Stimulated activated effector memory CD8-positive, alpha-beta T cell treated with anti-CD3 and anti-CD28 coated beads, Interleukin-12 subunit alpha, Interleukin-12 subunit beta, amount 100 ng/mL, for 72 hours (primary cell): ENCODE results near the gene ARHGEF39.

ENCODE experiments used
- ATAC-seq: fragments of 150-1000 bp; cut with Tn5 transposase; 2 replicates; pipeline ENCODE4 v1.10.0; 2021
- DNase-seq, 2 donors: peaks; one replicate each; pipeline ENCODE4 v3.0.0; 2021 to 2022; ENCODE audit warnings: low spot score in 2 of 2
- H3K27ac Mint-ChIP-seq: one replicate; pipeline ENCODE4 v1.8.0; 2022; ENCODE audit warnings: mild to moderate bottlenecking, mixed read lengths
- H3K36me3 Mint-ChIP-seq: one replicate; pipeline ENCODE4 v1.8.0; 2022; ENCODE audit warnings: mild to moderate bottlenecking, mixed read lengths
- H3K4me1 Mint-ChIP-seq: one replicate; pipeline ENCODE4 v1.8.0; 2022; ENCODE audit warnings: mixed read lengths
- H3K4me3 Mint-ChIP-seq: one replicate; pipeline ENCODE4 v1.8.0; 2022; ENCODE audit warnings: mild to moderate bottlenecking, mixed read lengths
- H3K9me3 Mint-ChIP-seq: one replicate; pipeline ENCODE4 v1.8.0; 2022; ENCODE audit warnings: mixed read lengths

Gene ARHGEF39, protein sequence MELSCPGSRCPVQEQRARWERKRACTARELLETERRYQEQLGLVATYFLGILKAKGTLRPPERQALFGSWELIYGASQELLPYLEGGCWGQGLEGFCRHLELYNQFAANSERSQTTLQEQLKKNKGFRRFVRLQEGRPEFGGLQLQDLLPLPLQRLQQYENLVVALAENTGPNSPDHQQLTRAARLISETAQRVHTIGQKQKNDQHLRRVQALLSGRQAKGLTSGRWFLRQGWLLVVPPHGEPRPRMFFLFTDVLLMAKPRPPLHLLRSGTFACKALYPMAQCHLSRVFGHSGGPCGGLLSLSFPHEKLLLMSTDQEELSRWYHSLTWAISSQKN

DNA sequence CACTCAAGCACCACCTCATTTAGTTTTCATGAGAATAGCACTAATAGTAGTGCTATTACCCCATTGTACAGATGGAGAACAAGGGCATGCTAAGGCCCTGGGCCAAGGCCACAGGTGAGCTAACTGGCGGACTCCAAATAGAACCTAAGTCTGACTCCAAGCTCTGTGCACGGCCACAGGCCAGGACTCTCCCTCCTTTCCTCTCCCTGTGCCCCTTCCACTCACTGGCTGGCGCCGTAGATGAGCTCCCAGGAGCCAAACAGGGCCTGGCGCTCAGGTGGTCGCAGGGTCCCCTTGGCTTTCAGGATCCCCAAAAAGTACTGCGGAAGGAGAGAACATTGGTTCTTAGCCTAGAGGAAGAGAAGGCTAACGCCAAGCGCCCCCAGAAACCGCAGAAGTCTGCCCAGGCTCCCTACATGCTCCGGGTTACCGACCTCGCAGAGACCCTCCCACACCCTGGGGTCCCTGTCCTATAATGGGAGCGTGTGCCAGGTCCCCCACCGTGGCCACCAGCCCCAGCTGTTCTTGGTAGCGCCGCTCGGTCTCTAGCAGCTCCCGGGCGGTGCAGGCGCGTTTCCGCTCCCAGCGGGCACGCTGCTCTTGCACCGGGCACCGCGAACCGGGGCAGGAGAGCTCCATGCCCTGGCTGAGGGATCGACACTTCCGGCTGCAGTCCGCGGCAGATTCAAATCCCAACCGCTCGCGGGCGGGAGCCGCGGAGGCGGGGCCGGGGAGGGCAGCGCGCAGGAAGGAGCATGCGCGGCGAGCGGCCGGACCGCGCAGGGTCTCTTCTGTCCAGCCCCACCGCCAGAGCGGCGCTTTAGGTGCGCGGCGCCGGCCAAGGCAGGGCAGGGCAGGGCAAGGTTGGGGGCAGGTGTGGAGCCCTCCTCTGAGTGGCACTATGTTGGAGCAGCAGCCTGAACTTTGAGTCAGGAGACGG is at the start of gene ARHGEF39:
TSS of gene ARHGEF39 (minus strand) at position 665 of the 940 bp plus-strand sequence. CDS start at position 639, 26 bp downstream.
- peaks cover 52% of the 10 kb centered on the region for H3K4me1 Mint-ChIP-seq
- H3K36me3 Mint-ChIP-seq, result peaks cover 38% of the 10 kb centered on the region
- peak within 1 kb of the TSS; percentile 89 for H3K4me3 Mint-ChIP-seq
- DNase-seq (peak; percentile 69 to 89), ATAC-seq (peak; percentile 85)
- H3K27ac Mint-ChIP-seq, result peak within 1 kb of the TSS; percentile 100
- no peaks in the 10 kb centered on the region for H3K9me3 Mint-ChIP-seq

DNA sequence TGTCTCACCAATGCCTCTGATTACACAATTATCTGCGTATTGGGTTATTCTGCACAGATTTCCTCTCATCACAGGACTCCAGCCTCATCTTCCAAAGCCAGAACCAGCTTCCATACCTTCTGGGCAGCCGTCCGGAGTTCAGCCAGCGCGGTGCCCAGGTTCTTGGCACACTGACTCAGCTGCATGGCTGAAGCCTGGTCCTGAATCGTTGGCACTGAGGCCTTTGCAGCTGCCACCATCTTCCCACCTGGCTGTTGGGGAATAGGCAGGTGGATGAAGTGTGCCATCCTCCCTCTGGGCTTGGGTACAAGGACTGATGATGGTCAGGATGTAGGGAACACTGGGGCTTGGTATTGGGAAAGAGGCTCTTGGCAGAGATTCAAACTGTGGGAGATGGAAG is 49.1 kb upstream of the ARHGEF39 start:
- Mint-ChIP-seq H3K27ac (peak overlapping the region; percentile 81), H3K9me3 (no peaks in the 10 kb centered on the region), H3K4me1 (peaks cover 19% of the 10 kb centered on the region), H3K36me3 (no peaks in the 10 kb centered on the region), H3K4me3 (no peak overlapping the region)
- ATAC-seq (no peak), DNase-seq (no peak)

DNA sequence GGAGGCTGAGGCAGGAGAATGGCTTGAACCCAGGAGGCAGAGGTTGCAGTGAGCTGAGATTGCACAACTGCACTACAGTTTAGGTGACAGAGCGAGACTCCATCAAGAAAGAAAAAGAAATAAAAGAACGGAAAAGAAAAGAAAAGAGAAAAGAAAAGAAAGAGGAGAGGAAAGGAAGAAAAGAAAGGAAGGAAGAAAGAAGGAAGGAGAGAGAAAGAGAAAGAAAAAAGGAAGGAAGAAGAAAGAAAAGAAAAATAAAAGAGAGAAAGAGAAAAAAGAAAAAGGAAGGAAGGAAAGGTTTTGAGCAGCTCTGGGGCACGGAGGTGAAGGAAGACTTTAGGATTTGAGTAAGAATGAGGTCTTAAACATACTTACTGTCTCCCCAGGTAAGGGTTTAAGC is 48.6 kb upstream of the ARHGEF39 start:
- H3K36me3 Mint-ChIP-seq, result no peaks in the 10 kb centered on the region

DNA sequence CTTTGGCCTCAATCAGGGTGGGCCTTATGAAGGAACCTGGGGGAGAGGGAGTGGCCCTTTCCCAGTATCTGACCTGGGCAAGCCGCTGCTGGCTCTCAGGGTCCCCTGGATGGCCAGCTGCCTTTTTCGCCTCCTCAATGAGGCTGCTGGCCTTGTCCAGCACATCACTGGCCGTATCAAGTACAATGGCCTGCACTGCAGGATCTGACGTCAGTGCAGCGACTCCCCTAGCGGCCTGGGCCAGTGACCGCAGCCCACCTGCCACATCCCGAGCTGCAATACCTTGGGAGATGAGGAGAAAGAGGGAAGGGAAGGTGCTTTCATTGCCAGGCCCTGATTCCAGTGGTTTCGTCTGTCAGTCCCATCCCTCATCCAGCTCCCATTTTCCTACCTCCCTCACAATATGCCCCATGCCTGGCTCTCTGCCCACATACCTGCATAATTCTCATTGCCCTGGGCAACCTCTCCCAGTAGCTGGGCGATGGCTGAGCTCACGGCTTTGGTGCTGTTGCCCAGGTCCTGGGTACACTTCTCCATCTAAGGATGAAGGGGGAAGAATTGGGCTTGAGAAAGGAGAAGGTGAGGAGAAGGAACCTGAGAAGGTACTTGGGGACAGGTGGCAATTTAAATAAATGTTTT is 47.9 kb upstream of the ARHGEF39 start:
- no peak overlapping the region for H3K4me3 Mint-ChIP-seq
- H3K36me3 Mint-ChIP-seq, result no peaks in the 10 kb centered on the region
- ATAC-seq (no peak), DNase-seq (no peak)
- H3K9me3 Mint-ChIP-seq, result no peaks in the 10 kb centered on the region
- H3K4me1 Mint-ChIP-seq, result peaks cover 19% of the 10 kb centered on the region
- H3K27ac Mint-ChIP-seq, result peak overlapping the region; percentile 81

More for the DNA sequence above, 48.6 kb upstream of the ARHGEF39 start:
- Mint-ChIP-seq H3K4me1 (peaks cover 19% of the 10 kb centered on the region), H3K27ac (peak overlapping the region; percentile 81), H3K9me3 (no peaks in the 10 kb centered on the region), H3K4me3 (no peak overlapping the region)
- ATAC-seq (no peak), DNase-seq (no peak)

DNA sequence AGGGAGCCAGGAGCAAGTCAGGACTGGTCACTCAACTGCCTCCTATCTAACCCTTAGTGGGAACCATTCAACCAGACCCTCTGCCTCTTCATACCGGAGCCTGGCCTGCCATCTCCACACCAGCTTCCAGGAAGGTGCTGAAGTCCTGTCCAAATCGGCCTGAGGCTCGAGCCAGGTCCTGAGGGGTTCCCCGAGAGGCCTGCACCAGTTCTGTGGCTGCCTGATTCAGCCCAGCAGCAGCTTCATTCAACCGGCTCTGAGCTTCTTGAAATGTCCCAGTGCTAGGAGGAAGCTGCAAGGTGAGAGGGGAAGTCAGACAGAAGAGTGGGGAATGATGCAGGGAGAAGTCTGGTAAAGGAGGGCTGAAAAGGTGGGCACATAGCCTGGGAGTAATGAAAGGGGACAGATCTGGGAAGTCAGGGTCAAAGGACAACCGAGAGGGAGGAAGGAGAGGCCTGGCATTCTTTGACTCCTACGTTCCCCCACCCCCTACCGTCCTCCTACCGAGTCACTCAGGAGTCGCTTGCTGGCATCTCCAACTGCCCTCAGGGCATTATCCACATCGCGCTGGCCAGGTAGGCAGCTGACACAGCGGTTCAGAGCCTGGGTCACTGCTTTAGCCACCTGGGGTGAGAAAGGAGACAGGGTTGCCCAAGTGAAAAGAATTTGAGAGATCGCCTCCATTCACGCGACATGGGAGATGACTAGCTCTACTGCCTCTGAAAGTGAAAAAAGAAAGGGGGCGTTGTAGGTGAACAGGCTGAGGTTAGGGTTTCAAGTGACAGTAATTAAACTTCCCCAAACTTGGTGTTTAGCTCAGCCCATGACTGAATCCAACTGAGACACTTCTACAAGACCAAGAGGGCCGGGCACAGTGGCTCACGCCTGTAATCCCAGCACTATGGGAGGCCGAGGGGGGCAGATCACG is 46.8 kb upstream of the ARHGEF39 start:
- DNase-seq, result no peak
- no peak overlapping the region for H3K4me3 Mint-ChIP-seq
- H3K36me3 Mint-ChIP-seq, result no peaks in the 10 kb centered on the region
- H3K4me1 Mint-ChIP-seq, result peaks cover 29% of the 10 kb centered on the region
- H3K27ac Mint-ChIP-seq, result peak overlapping the region; percentile 71
- H3K9me3 Mint-ChIP-seq, result no peaks in the 10 kb centered on the region
- ATAC-seq, result peak; percentile 76

DNA sequence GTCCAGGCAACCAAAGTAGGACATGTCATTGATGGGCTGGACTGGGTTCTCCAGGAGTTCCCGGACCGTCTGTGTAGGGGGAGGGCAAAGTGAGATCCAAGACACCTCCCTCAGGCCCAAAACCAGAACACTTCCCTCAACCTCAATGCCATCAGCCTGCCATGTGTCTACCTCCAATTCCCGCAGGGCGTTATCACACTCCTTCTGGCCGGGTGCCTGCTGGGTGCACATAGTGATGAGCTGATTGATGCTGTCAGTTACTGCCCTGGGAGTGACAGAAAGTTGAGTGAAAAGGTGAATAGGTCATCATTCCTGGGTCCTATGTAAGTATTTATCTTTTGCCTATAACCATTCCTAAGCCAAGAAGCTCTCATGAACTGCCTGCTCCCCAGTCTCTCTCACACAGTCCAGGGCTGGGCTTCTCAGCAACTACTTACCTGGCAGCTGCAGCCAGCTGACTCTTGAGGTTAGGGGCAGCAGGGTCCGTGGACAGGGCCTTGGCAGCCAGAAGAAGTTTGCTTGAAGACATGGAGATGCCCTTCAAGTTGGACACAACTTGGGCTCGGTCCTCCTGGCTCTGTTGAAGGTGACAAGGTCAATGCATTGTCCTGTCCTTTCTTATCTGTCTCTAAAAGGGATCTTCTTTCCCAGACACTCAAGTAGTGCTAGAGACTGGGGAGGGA is 46.0 kb upstream of the ARHGEF39 start:
- no peaks in the 10 kb centered on the region for H3K36me3 Mint-ChIP-seq
- no peak for ATAC-seq

DNA sequence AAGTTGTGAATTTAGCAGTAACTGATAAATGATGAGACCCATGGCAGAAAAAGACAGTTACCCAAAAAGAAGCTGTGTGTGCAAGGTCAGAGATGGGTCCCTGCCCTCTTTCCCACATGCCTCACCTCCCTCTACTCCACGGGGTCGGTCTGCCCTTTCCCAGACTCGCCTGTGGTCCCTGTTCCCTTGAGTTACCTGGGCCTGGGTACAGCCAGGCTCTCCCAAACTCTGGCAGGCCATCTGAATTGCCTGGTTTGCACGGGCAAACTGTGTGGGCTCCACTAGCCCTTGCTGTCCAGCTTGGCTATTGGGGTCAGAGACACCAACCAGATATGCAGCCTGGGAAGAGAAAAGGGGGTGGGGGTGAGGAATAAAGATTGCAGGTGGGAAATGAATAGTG is 43.2 kb upstream of the ARHGEF39 start:
- ATAC-seq, result no peak
- Mint-ChIP-seq H3K4me1 (peaks cover 22% of the 10 kb centered on the region), H3K27ac (no peak overlapping the region), H3K4me3 (no peak overlapping the region), H3K9me3 (no peaks in the 10 kb centered on the region), H3K36me3 (no peaks in the 10 kb centered on the region)
- DNase-seq, result no peak

More for the DNA sequence above, 46.0 kb upstream of the ARHGEF39 start:
- Mint-ChIP-seq H3K4me3 (no peak overlapping the region), H3K9me3 (no peaks in the 10 kb centered on the region), H3K27ac (peak overlapping the region; percentile 71), H3K4me1 (peaks cover 27% of the 10 kb centered on the region)
- DNase-seq, result no peak

DNA sequence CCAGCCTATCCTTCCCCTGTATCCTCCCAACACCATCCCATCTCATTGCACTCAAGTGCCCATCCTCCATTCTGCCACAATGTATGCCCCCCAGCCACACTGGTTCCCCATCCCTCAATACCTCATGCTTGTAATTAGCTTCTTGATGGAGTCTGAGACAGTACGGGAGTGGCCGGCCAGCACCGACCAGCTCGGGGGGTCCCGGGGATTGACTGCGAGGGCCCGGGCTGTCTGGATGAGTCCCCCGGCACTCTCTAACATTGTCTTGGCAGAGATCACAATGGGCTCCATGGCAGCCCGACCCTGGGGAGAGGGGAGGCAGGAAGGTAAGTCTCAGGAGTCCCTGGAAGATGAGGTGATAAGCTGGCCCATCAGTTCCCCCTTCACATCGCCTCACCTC is 42.0 kb upstream of the ARHGEF39 start:
- Mint-ChIP-seq H3K9me3 (no peaks in the 10 kb centered on the region), H3K4me3 (no peak overlapping the region), H3K27ac (peak overlapping the region; percentile 89), H3K4me1 (peaks cover 24% of the 10 kb centered on the region), H3K36me3 (no peaks in the 10 kb centered on the region)
- no peak for DNase-seq
- no peak for ATAC-seq

DNA sequence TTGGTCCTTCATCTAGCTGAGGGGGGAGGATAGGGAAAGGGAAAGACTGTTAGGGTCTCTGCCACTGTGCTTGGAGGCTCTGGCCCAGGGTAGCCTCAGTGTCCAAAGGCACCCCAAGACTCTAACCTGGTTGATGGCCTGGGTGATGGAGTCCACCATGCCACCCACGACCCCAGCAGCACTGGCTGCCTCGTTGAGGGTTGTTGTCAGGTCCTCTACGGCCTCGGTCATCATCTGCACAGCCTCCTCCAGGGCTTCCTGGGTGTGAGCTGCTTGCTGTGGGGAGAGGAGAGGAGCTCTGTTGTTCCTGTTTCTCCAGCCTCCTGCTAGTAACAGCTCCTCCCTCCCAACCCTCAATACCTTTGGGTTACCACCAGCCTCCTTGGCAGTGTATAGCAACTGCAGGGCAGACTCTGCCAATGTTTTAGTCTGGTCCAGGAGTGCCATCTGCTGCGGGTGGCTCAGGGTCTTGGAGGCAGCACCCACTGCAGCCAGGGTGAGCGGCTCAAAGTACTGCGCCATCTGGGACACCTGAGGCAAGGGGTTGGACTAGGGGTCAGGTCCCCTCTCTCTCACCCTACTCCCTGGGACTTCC is 40.9 kb upstream of the ARHGEF39 start:
- no peaks in the 10 kb centered on the region for H3K9me3 Mint-ChIP-seq
- no peak for DNase-seq
- H3K27ac Mint-ChIP-seq, result peak overlapping the region; percentile 89
- no peak overlapping the region for H3K4me3 Mint-ChIP-seq
- H3K4me1 Mint-ChIP-seq, result peaks cover 18% of the 10 kb centered on the region
- H3K36me3 Mint-ChIP-seq, result no peaks in the 10 kb centered on the region
- ATAC-seq, result no peak

DNA sequence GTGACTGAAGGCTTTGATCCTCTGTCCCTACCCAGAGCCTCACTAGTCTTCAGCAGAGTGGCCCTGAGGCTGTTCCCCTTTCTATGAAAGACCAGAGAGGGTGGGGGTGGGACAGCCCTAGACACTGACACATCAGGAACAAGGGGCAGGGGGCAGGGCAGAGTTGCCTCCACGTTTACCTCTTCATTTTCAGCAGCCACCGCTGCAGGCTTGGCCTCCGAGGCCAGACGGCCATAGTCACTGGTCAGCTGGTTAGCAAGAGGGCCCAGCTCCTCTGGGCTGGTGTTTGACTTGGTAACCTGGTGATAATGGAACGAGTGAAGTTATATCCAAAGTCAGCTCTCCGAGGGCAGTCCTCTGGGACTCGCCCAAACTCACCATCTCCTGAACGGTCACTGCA is 40.4 kb upstream of the ARHGEF39 start:
- DNase-seq (no peak), ATAC-seq (no peak)
- Mint-ChIP-seq H3K9me3 (no peaks in the 10 kb centered on the region), H3K27ac (peak overlapping the region; percentile 89), H3K4me3 (no peak overlapping the region), H3K36me3 (no peaks in the 10 kb centered on the region), H3K4me1 (peaks cover 18% of the 10 kb centered on the region)

DNA sequence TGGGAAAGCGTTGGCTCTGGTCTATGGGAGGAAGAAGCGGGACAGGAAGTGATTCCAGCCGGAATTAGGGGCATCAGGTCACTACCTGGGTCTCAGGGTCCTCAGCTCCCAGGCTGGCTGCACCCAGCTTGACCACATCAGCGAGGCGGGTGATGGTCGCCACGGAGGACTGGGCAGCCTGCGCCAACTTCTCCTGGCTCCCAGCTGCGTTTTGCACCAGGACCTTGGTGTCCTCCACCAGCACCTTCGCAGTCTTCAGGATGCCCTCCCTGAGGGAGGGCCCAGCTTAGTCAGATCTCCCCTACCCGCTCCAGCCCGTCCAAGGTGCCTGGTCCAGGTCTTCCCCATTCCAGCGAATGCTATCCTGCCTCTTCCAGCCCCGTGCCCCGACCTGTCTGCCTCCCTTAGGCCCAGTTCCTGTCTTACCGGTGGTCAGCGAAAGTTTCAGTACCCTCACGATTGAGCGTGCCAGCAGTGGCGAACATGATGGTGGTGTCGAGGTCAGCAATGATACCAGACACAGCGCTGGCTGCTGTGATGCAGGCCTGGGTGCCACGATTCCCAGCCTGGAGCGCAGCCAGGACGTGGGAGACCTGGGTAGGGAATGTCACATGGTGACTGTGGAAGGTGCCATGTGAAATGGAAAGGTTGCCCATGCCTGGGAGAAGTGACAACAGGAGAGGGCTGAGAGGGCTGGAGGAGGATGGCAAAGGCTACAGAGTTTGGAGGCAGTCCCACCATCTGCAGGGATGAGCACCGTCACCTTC is 39.1 kb upstream of the ARHGEF39 start:
- ATAC-seq (no peak), DNase-seq (no peak)
- no peak overlapping the region for H3K4me3 Mint-ChIP-seq
- H3K27ac Mint-ChIP-seq, result peak overlapping the region; percentile 67
- no peaks in the 10 kb centered on the region for H3K9me3 Mint-ChIP-seq
- H3K4me1 Mint-ChIP-seq, result peaks cover 18% of the 10 kb centered on the region
- H3K36me3 Mint-ChIP-seq, result no peaks in the 10 kb centered on the region

DNA sequence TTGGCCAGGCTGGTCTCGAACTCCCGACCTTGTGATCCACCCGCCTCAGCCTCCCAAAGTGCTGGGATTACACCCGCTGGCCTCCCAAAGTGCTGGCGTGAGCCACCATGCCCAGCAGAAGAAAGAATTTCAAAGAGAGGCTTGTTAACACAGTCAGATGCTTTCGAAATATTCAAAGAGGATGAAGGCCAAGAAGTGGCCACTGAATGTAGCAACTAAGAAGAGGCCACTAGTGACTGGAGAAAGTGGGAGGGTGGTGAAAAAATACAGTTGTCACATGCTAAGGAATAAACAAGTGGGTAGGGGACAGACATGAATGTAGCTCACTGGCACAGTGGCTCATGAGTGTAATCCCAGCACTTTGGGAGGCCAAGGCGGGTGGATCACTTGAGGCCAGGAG is 37.7 kb upstream of the ARHGEF39 start:
- Mint-ChIP-seq H3K27ac (peak overlapping the region; percentile 76), H3K9me3 (no peaks in the 10 kb centered on the region), H3K4me3 (no peak overlapping the region), H3K36me3 (no peaks in the 10 kb centered on the region), H3K4me1 (peaks cover 20% of the 10 kb centered on the region)
- DNase-seq (no peak), ATAC-seq (no peak)

DNA sequence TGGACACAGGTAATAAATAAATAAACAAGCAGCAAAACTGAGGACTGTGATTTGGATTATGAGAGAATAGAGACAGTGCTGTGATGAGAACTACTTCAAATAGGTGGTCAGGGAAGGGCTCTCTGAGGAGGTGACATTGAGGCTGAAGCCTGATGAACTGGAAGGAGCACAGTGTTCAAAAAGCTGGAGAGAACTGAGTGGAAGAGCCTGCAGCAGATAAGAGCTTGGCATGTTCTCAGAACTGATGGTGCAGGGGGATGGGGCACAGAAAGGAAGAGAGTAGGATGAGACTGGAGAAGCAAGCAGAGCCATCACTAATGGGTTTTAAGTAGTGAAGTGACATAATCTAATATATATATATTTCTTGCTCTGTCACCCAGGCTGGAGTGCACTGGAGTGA is 35.9 kb upstream of the ARHGEF39 start:
- DNase-seq (no peak), ATAC-seq (no peak)
- Mint-ChIP-seq H3K36me3 (no peaks in the 10 kb centered on the region), H3K9me3 (no peaks in the 10 kb centered on the region), H3K27ac (no peak overlapping the region), H3K4me1 (peaks cover 23% of the 10 kb centered on the region), H3K4me3 (no peak overlapping the region)
